K562 (cell line): Measurements from ENCODE around the gene PI4KA. TPM values are rescaled to one million over a fixed set of nuclear protein-coding genes. Genes with fewer than 3 reads are reported as not detected.

Source experiments
- ATAC-seq: fragments of 200-7000 bp; cut with Tn5 transposase; 3 replicates; pipeline ENCODE4 v1.9.1; 2020; ENCODE audit warnings: moderate library complexity
- BruUV-seq: library from RNA; stranded (reverse); fragments of 400-500 nt; replicated peaks from 2 replicates; lab custom pipeline; 2021; lab: Mats Ljungman, UMichigan
- CTCF ChIA-PET: fragments of 300-600 bp; formaldehyde crosslinking; extraction: SDS; loops from one replicate; lab custom pipeline; 2021; ENCODE audit warnings: low intra/inter-chr PET ratio; lab: Yijun Ruan, JAX
- POLR2A ChIA-PET: fragments of 300-600, 350-650 bp; sonication (Branson Sonifier 250); formaldehyde crosslinking; extraction: SDS; loops from one replicate; lab custom pipeline; 2021; ENCODE audit warnings: antibody characterized with exemption, inconsistent platforms; lab: Yijun Ruan, JAX
- DNase-seq, 4 experiments: peaks; one replicate each; pipeline versions ENCODE4 v3.0.0 to v3.0.0-alpha.2; 2011 to 2018; ENCODE audit warnings: low spot score in 3 of 4, mixed read lengths in 3 of 4; ENCODE audit errors: extremely low read depth in 1 of 4
- FAIRE-seq: peaks from 2 replicates; lab custom pipeline; 2011; peaks lifted over from hg19 to GRCh38; lab: Jason Lieb, UNC
- H2AFZ ChIP-seq: 2 replicates; pipeline ENCODE4 v1.6.0; 2011; ENCODE audit warnings: low read depth, low read length, control low read depth, inconsistent platforms
- H3K27ac ChIP-seq: fragments of 200-600 bp; 3 replicates; pipeline ENCODE4 v1.8.0; 2011; ENCODE audit warnings: low read depth, mild to moderate bottlenecking, control low read depth, inconsistent platforms, low read length, moderate library complexity, mixed read lengths; ENCODE audit errors: extremely low read depth
- H3K27me3 ChIP-seq, 2 experiments: fragments of 300-600 bp in 1 of 2; 2 replicates in 1 of 2; 3 replicates in 1 of 2; pipeline versions ENCODE4 v1.6.0 to v1.8.0; 2011; ENCODE audit warnings: inconsistent platforms in 2 of 2, low read length in 2 of 2, mild to moderate bottlenecking in 1 of 2, mixed read lengths in 1 of 2, moderate library complexity in 1 of 2; ENCODE audit not compliant: control insufficient read depth in 2 of 2, insufficient read depth in 2 of 2
- H3K36me3 ChIP-seq: fragments of 300-600 bp; 3 replicates; pipeline ENCODE4 v1.8.0; 2011; ENCODE audit warnings: mild to moderate bottlenecking, low read length, inconsistent platforms; ENCODE audit not compliant: control insufficient read depth, insufficient read depth
- H3K4me1 ChIP-seq, 2 experiments: fragments of 200-600 bp in 1 of 2; replicated peaks in 1 of 2; 2 replicates in 1 of 2; 3 replicates in 1 of 2; pipeline versions ENCODE4 v1.5.1 to v1.8.0; 2011; ENCODE audit warnings: inconsistent platforms in 2 of 2, low read length in 2 of 2, mild to moderate bottlenecking in 1 of 2, mixed read lengths in 1 of 2, moderate library complexity in 1 of 2; ENCODE audit not compliant: control insufficient read depth in 2 of 2, insufficient read depth in 2 of 2
- H3K4me2 ChIP-seq: 2 replicates; pipeline ENCODE4 v1.6.1; 2011; ENCODE audit warnings: low read length, control low read depth, inconsistent platforms, mixed read lengths; ENCODE audit not compliant: insufficient read depth
- H3K4me3 ChIP-seq: fragments of 200-600 bp; sonication (generic), shearing (Covaris generic); 2 replicates; pipeline ENCODE4 v1.5.1; 2016; ENCODE audit warnings: control low read depth, inconsistent platforms
- H3K79me2 ChIP-seq: fragments of 200-600 bp; 3 replicates; pipeline ENCODE4 v1.8.0; 2011; ENCODE audit warnings: low read length, inconsistent platforms; ENCODE audit not compliant: control insufficient read depth, insufficient read depth
- H3K9ac ChIP-seq, 2 experiments: 2 replicates each; pipeline versions ENCODE4 v1.6.0 to v1.6.1; 2011; ENCODE audit warnings: low read depth in 2 of 2, low read length in 2 of 2, control low read depth in 1 of 2, inconsistent platforms in 1 of 2, mild to moderate bottlenecking in 1 of 2, mixed read lengths in 1 of 2; ENCODE audit not compliant: insufficient read depth in 1 of 2
- H3K9me1 ChIP-seq: one replicate; pipeline ENCODE4 v1.6.0; 2011; ENCODE audit warnings: inconsistent platforms, mild to moderate bottlenecking, low read length, moderate library complexity; ENCODE audit not compliant: control insufficient read depth, insufficient read depth
- H3K9me3 ChIP-seq: replicated peaks from 2 replicates; pipeline ENCODE4 v1.5.1; 2011; ENCODE audit warnings: low read depth, low read length, inconsistent platforms; ENCODE audit not compliant: control insufficient read depth, insufficient read depth
- H4K20me1 ChIP-seq: replicated peaks from 2 replicates; pipeline ENCODE4 v1.6.1; 2011; ENCODE audit warnings: low read length, inconsistent platforms, mixed read lengths; ENCODE audit not compliant: control insufficient read depth, insufficient read depth
- GTF2A2 ChIP-seq: IDR thresholded peaks from 2 replicates; pipeline ENCODE4 v1.6.1; 2016; ENCODE audit warnings: mild to moderate bottlenecking, missing genetic modification characterization, missing compliant biosample characterization
- GTF2E2 ChIP-seq: fragments of 200-800 bp; sonication (Bioruptor generic); IDR thresholded peaks from 2 replicates; pipeline ENCODE4 v1.6.1; 2016; ENCODE audit warnings: missing genetic modification characterization, missing compliant biosample characterization
- LCOR ChIP-seq: sonication (generic); formaldehyde crosslinking; IDR thresholded peaks from 2 replicates; pipeline ENCODE4 v1.8.0; 2022; ENCODE audit warnings: mild to moderate bottlenecking, missing genetic modification reagents
- MTF1 ChIP-seq: fragments of 250-450 bp; sonication (Bioruptor Pico); IDR thresholded peaks from 2 replicates; pipeline ENCODE4 v1.9.0; 2021; ENCODE audit warnings: moderate library complexity, mild to moderate bottlenecking, inconsistent platforms, borderline replicate concordance
- NR4A1 ChIP-seq, 2 experiments: fragments of 250-450 bp in 1 of 2; fragments of 450-650 bp in 1 of 2; sonication (Bioruptor Pico) in 1 of 2; IDR thresholded peaks; 2 replicates each; pipeline versions ENCODE4 v1.4.0 to v1.6.1; 2016 to 2020; ENCODE audit warnings: mild to moderate bottlenecking in 2 of 2, missing compliant biosample characterization in 1 of 2, missing genetic modification characterization in 1 of 2, moderate library complexity in 1 of 2
- RFX5 ChIP-seq: IDR thresholded peaks from 2 replicates; pipeline ENCODE4 v1.6.1; 2011; ENCODE audit warnings: low read depth, mild to moderate bottlenecking, improper control_type of control experiment, low read length
- SMARCA4 ChIP-seq: fragments of 450-650 bp; IDR thresholded peaks from 2 replicates; pipeline ENCODE4 v1.6.1; 2016
- TCF7L2 ChIP-seq: fragments of 150-350 bp; IDR thresholded peaks from 2 replicates; pipeline ENCODE4 v1.6.1; 2016; ENCODE audit warnings: low read depth, mild to moderate bottlenecking, low read length, moderate library complexity
- ZBTB1 ChIP-seq: sonication (generic); formaldehyde crosslinking; IDR thresholded peaks from 2 replicates; pipeline ENCODE4 v1.8.1; 2023; ENCODE audit warnings: missing genetic modification reagents, low read depth, mild to moderate bottlenecking, borderline replicate concordance
- ZNF253 ChIP-seq: fragments of 250-450 bp; sonication (Bioruptor Pico); conservative IDR thresholded peaks from 2 replicates; pipeline ENCODE4 v1.6.1; 2021; ENCODE audit warnings: mild to moderate bottlenecking
- ZNF695 ChIP-seq: fragments of 450-650 bp; formaldehyde crosslinking; IDR thresholded peaks from 2 replicates; pipeline ENCODE4 v1.4.0; 2020; ENCODE audit warnings: mild to moderate bottlenecking, moderate library complexity
- ZSCAN29 ChIP-seq: fragments of 450-650 bp; IDR thresholded peaks from 2 replicates; pipeline ENCODE4 v1.6.1; 2017
- WGBS: fragments of 100-300 bp; shearing (Covaris generic); methylation state at CpG from one replicate; pipeline ENCODE4 v1.1.6; 2016; ENCODE audit warnings: low coverage, mixed read lengths; ENCODE audit not compliant: insufficient coverage; ENCODE audit errors: missing lambda C conversion rate; 5-methylcytosine and 5-hydroxymethylcytosine counted together
- in situ Hi-C: fragments of 300-500 bp; cut with MboI; formaldehyde crosslinking; loops from 4 replicates; pipeline ENCODE4 v1.15.0; 2018; ENCODE audit warnings: inconsistent platforms, mixed read lengths
- intact Hi-C: fragments of 100-400 bp; cut with micrococcal nuclease; formaldehyde crosslinking; loops from 2 replicates; pipeline ENCODE4 v1.14.2; 2022
- polyA plus RNA-seq, 8 experiments: library from polyadenylated mRNA; depleted of rRNA in 4 of 8; stranded (reverse) in 5 of 8; unstranded in 3 of 8; fragments of >200 nt; fragmentation: Nextera tagmentation in 2 of 8; fragmentation: Illumina TruSeq in 1 of 8; extraction: Ambion mirVana in 2 of 8; extraction: Trizol in 1 of 8; gene quantifications; 2 replicates each; pipeline versions ENCODE4 v1.2.1 to v1.2.3, GENCODE V29; 2011 to 2014; ENCODE audit warnings: inconsistent platforms in 1 of 8, missing spikeins in 1 of 8
- total RNA-seq, 7 experiments: library from RNA; depleted of rRNA in 6 of 7; stranded (reverse); fragments of >200 nt in 6 of 7; fragmentation: Illumina TruSeq in 2 of 7; extraction: Trizol in 2 of 7; gene quantifications; 2 replicates each; pipeline versions ENCODE4 v1.2.1 to v1.2.3, GENCODE V29; 2011 to 2021; ENCODE audit warnings: low replicate concordance in 1 of 7
- TF ChIP-seq, protein P1 (sequence below): fragments of 250-450 bp; sonication (Bioruptor Pico); IDR thresholded peaks from 2 replicates; pipeline ENCODE4 v1.9.0; 2021; ENCODE audit warnings: mild to moderate bottlenecking
- TF ChIP-seq, protein P2 (sequence below): fragments of 450-650 bp; formaldehyde crosslinking; conservative IDR thresholded peaks from 2 replicates; pipeline ENCODE4 v1.4.0; 2022; ENCODE audit warnings: mild to moderate bottlenecking, missing genetic modification characterization
- TF ChIP-seq, protein P3 (sequence below): fragments of 450-650 bp; formaldehyde crosslinking; IDR thresholded peaks from 2 replicates; pipeline ENCODE4 v1.4.0; 2022; ENCODE audit warnings: mild to moderate bottlenecking, moderate library complexity

PI4KA gene
- total and polyA plus RNA-seq, 9 of the 15 experiments (the other 6 are each of a cell fraction or from before 2014, with no cell fraction given) = 7.3 to 187 (median 84.7) TPM

DNA sequence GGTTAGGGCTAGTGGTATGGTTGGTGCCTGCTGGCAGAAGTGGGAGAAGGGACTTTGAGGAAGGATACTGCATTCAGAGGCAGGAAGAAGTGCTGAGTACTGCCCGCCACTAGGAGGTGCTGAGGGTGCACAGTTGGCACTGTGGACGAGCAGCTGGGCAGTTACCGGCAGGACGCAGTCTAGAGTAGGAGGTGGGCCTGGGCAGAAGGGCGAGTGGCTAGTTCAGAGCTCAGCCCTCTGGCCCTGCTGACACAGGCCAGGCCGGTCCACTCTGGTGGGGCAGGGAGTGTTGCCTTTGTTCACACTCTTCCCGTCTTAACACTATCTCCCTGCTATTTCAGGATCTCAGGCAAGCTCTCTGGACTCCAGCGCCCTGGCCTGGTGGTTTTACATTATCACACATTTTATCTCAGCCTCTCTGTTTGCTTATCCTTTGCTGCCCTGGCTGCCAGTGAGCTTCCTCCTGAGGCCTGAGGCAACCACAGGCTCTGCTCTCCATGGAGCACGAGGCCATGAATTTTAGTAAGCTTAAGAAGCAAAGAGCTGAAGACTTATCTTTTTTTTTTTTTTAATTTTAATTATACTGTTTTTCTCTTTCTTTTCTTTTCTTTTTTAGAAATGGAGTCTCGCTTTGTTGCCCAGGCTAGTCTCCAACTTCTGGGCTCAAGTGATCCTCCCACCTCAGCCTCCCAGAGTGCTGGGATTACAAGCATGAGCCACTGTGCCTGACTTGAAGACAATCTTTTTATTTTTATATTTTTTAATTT is 27.1 kb upstream of the PI4KA start (continued):
- TF ChIP-seq, protein P1, sequence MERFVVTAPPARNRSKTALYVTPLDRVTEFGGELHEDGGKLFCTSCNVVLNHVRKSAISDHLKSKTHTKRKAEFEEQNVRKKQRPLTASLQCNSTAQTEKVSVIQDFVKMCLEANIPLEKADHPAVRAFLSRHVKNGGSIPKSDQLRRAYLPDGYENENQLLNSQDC (CRISPR knock-in tag) = no peak
- no peak for TF ChIP-seq ZNF695 (CRISPR knock-in tag)
- no peak; the same call in none of the 2 replicates for TF ChIP-seq LCOR (CRISPR knock-in tag)
- TF ChIP-seq NR4A1 (CRISPR knock-in tag; IDR thresholded peaks at IDR 0.05) = peak; percentile 97
- peak; percentile 96 for TF ChIP-seq NR4A1 (tag; IDR thresholded peaks at IDR 0.05)
- no peak for TF ChIP-seq RFX5
- no peak for TF ChIP-seq ZSCAN29

DNA sequence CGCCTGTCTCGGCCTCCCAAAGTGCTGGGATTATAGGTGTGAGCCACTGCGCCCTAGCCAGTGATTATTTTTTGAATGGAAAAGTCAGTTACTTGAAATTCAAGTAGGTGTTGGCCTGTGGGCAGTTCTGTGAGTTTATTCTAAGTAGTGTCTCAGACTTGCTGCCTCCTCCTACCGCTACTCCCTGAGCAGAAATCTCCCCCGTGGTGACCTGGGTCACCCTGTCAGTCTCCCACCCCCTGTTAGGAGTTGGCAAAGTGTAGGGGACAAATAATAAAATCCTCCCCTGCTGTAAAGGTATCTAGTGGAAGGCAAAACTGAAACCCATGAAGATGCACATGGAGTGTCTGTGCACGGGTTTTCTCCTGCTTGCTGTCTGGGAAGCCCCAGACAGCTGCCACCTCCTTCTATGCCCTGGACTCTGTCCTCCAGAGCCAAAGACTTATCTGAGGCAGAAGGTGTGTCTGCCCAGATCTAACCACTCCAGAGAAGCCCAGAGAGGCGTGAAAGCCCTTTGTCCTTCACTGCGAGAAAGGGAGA is 26.5 kb upstream of the PI4KA start:
- no peaks in the 10 kb centered on the region for H3K9me3 ChIP-seq
- no peaks in the 10 kb centered on the region for H3K27me3 ChIP-seq
- in situ Hi-C loops (no loop called here), intact Hi-C loops (loop anchor here (1.0 to 5.0 kb wide), 8 partner anchors 32 to 187 kb away; partner anchors contain the start of genes CRKL and LZTR1)
- peak overlapping the region; percentile 76; the same call in 1 of the 2 replicates for H3K4me2 ChIP-seq
- POLR2A ChIA-PET = interaction anchor here (0.6 to 2.4 kb wide), 34 partner anchors 8 to 1002 kb away, joined by 3 to 41 read pairs (median 6); partner anchors contain the start of genes CRKL, LZTR1, P2RX6 and THAP7
- H3K9me1 ChIP-seq = peaks cover 9% of the 10 kb centered on the region
- ATAC-seq (peak; percentile 40), DNase-seq (peak in 1 of 4 experiments; percentile 38), FAIRE-seq (no peak)
- CTCF ChIA-PET = interaction anchor here (0.8 to 3.3 kb wide), 11 partner anchors 18 to 138 kb away, joined by 3 to 27 read pairs (median 4); partner anchors contain the start of genes CRKL, P2RX6, PI4KA and SNAP29
- H3K4me3 ChIP-seq = no peak overlapping the region
- no TSS peak for BruUV-seq
- H3K4me1 ChIP-seq = peaks cover 12 to 14% of the 10 kb centered on the region in 2 experiments
- H3K36me3 ChIP-seq = peaks cover 87% of the 10 kb centered on the region
- peak overlapping the region; percentile 34 to 82; a peak in 3 of 4 replicates for H3K9ac ChIP-seq
- peak overlapping the region; percentile 38; the same call in 2 of the 3 replicates for H3K27ac ChIP-seq
- no peaks in the 10 kb centered on the region for H3K79me2 ChIP-seq
- peak overlapping the region; percentile 83 for H2AFZ ChIP-seq
- H4K20me1 ChIP-seq = peaks cover 6% of the 10 kb centered on the region; the same call in 1 of the 2 replicates
- 47% methylated on average over 8 of the region's 8 CpGs for whole genome bisulfite sequencing
- peak; percentile 83 for TF ChIP-seq GTF2E2 (tag)
- TF ChIP-seq, protein P2, sequence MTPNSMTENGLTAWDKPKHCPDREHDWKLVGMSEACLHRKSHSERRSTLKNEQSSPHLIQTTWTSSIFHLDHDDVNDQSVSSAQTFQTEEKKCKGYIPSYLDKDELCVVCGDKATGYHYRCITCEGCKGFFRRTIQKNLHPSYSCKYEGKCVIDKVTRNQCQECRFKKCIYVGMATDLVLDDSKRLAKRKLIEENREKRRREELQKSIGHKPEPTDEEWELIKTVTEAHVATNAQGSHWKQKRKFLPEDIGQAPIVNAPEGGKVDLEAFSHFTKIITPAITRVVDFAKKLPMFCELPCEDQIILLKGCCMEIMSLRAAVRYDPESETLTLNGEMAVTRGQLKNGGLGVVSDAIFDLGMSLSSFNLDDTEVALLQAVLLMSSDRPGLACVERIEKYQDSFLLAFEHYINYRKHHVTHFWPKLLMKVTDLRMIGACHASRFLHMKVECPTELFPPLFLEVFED (CRISPR knock-in tag) = peak; percentile 27; the same call in 1 of the 2 replicates
- TF ChIP-seq, protein P1 (CRISPR knock-in tag) = 0 out of 2 replicates have a peak, but pooled peaks have one; percentile 27
- TF ChIP-seq, protein P3, sequence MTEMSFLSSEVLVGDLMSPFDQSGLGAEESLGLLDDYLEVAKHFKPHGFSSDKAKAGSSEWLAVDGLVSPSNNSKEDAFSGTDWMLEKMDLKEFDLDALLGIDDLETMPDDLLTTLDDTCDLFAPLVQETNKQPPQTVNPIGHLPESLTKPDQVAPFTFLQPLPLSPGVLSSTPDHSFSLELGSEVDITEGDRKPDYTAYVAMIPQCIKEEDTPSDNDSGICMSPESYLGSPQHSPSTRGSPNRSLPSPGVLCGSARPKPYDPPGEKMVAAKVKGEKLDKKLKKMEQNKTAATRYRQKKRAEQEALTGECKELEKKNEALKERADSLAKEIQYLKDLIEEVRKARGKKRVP (CRISPR knock-in tag) = 0 out of 2 replicates have a peak, but pooled peaks have one; percentile 17
- 0 out of 2 replicates have a peak, but pooled peaks have one; percentile 39 for TF ChIP-seq ZBTB1 (CRISPR knock-in tag)
- TF ChIP-seq TCF7L2 = no peak
- 0 out of 2 replicates have a peak, but pooled peaks have one; percentile 45 for TF ChIP-seq GTF2A2 (tag)
- no peak for TF ChIP-seq SMARCA4
- peak; percentile 38; the same call in 1 of the 2 replicates for TF ChIP-seq ZNF253 (CRISPR knock-in tag)
- TF ChIP-seq MTF1 (CRISPR knock-in tag) = 0 out of 2 replicates have a peak, but pooled peaks have one; percentile 58
